Aorta (tissue), 5 donors: Measurements from ENCODE around the gene MED25. TPM values are rescaled to one million over a fixed set of nuclear protein-coding genes. Genes with fewer than 3 reads are reported as not detected.
A peak's percentile ranks its signal among the peaks of the same experiment; 100 is the strongest.

ENCODE experiments used
- ATAC-seq: fragments of 200-7000 bp; cut with Tn5 transposase; one replicate; pipeline ENCODE4 v1.9.1; 2022; ENCODE audit warnings: moderate library complexity; ENCODE audit not compliant: low FRiP score
- DNase-seq, 2 donors: peaks; one replicate each; pipeline ENCODE4 v3.0.0-alpha.2; 2020
- H3K27ac ChIP-seq, 2 donors: one replicate each; pipeline ENCODE4 v1.5.1; 2013; ENCODE audit warnings: low read length in 2 of 2, mild to moderate bottlenecking in 2 of 2, moderate library complexity in 2 of 2, control low read depth in 1 of 2, inconsistent platforms in 1 of 2, low read depth in 1 of 2
- H3K27me3 ChIP-seq, 2 donors: one replicate each; pipeline ENCODE4 v1.6.1; 2013; ENCODE audit warnings: control low read depth in 1 of 2, low read length in 1 of 2, mild to moderate bottlenecking in 1 of 2, moderate library complexity in 1 of 2; ENCODE audit not compliant: insufficient read depth in 2 of 2, control insufficient read depth in 1 of 2
- H3K36me3 ChIP-seq, 2 donors: one replicate each; pipeline ENCODE4 v1.6.1; 2013; ENCODE audit warnings: control low read depth in 1 of 2, low read length in 1 of 2, mild to moderate bottlenecking in 1 of 2; ENCODE audit not compliant: insufficient read depth in 2 of 2, control insufficient read depth in 1 of 2
- H3K4me1 ChIP-seq, 2 donors: one replicate each; pipeline ENCODE4 v1.6.1; 2013; ENCODE audit warnings: low read length in 2 of 2, control low read depth in 1 of 2, mild to moderate bottlenecking in 1 of 2, moderate library complexity in 1 of 2; ENCODE audit not compliant: insufficient read depth in 2 of 2, control insufficient read depth in 1 of 2
- H3K4me3 ChIP-seq, 2 donors: one replicate each; pipeline ENCODE4 v1.5.1; 2013; ENCODE audit warnings: low read length in 2 of 2, control low read depth in 1 of 2, mild to moderate bottlenecking in 1 of 2
- H3K9me3 ChIP-seq: one replicate; pipeline ENCODE4 v1.6.1; 2013; ENCODE audit warnings: mild to moderate bottlenecking, low read length; ENCODE audit not compliant: control insufficient read depth
- WGBS, 2 donors: extraction: QIAGEN DNeasy Blood & Tissue Kit; methylation state at CpG; one replicate each; pipeline ENCODE4 v1.1.7; 2013; 5-methylcytosine and 5-hydroxymethylcytosine counted together
- intact Hi-C, 2 donors: fragments of 100-400 bp; cut with DNase I; formaldehyde crosslinking; loops; one replicate each; pipeline versions ENCODE4 v1.14.2 to v1.15.0; 2022
- polyA plus RNA-seq, 2 donors: library from polyadenylated mRNA; stranded (reverse); fragments of 200-250 nt; gene quantifications; one replicate each; pipeline ENCODE4 v1.2.3, GENCODE V29; 2013
- total RNA-seq, 2 donors: library from RNA; stranded (reverse); fragmentation: NEBNext Ultra II Directional; extraction: Animal tissue kit (Norgen Biotek cat#: 25700); gene quantifications; one replicate each; pipeline ENCODE4 v1.2.1, GENCODE V29; 2021
- donor health status: healthy with polysubstance abuse.
- donor health status: Bipolar disorder and iron deficiency.
- donor health status: DM: no; HTN: no; CAD: no.
- donor health status: DM: no; HTN: no; CAD: no.
- donor health status: DM: yes; HTN: yes; CAD: no.

MED25 gene
- total and polyA plus RNA-seq, 4 donors = 18.3 to 52.8 (median 33.7) TPM

DNA sequence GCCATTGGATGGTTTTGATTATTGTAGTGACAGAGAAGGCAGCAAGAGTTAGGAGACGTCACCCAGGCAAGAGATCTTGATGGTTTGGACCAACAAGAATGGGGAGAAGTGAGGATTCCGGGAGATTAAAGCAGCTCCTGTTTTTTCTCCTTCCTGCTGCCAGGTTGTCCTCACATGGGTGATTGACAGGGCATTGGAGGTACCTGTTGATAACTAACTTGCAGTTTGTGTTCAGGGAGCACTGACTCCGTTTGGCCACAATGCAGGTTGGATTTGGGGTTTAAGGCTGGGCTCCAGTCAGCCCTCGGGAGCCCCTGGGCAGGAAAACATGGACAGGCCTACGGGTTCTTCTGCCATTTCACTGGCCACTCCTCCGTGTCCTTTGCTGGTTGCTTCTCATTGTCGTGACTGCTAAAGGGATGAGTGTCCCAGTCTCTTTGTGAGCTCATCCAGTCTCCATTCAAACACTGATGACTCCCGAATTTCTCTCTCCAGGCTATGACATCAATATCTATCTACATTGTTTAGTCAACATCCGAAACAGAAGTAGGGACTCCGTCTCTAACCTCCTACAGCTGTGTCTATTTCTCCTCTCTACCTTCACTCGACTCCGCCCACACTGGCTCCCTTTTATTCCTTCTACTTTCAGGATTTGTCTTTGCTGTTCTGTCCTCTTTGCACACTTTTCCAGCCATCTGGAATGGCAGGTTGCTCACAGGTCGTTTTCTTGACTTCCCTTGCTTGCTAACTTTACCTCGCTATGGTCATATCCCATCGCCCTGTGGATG is 31.5 kb downstream of the MED25 start:
- H3K9me3 ChIP-seq = no peaks in the 10 kb centered on the region
- no peak overlapping the region for H3K27ac ChIP-seq
- no peak for DNase-seq
- no peaks in the 10 kb centered on the region for H3K27me3 ChIP-seq
- 92 to 93% methylated on average over 15 of the region's 15 CpGs for WGBS, 2 donors
- no peaks in the 10 kb centered on the region for H3K36me3 ChIP-seq
- H3K4me3 ChIP-seq = no peak overlapping the region
- no peak for ATAC-seq
- H3K4me1 ChIP-seq = no peaks in the 10 kb centered on the region
- intact Hi-C loops = loop anchor here (2.0 to 5.0 kb wide), 3 partner anchors 17 to 32 kb away; partner anchors contain the start of genes MED25 (in 2 of the 2) and PNKP (in 1 of the 2)

DNA sequence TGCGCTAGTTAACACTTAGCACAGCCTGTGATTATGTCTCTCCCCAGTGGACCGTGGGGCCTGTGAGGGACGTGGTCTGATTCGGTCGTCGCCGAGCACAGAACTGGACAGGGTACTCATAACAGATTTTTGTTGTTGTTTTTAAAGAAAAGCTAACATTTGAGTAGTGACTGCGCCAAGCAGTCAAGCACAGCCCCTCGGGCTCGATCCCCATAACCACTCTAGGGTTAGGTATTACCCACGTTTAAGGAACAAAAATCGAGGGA is 32.1 kb downstream of the MED25 start:
- 62 to 67% methylated on average over 12 of the region's 12 CpGs for WGBS, 2 donors
- Histone ChIP-seq H3K4me1 (no peaks in the 10 kb centered on the region), H3K36me3 (no peaks in the 10 kb centered on the region), H3K4me3 (no peak overlapping the region), H3K9me3 (no peaks in the 10 kb centered on the region), H3K27ac (no peak overlapping the region), H3K27me3 (no peaks in the 10 kb centered on the region)
- intact Hi-C loops = loop anchor here (2.0 to 5.0 kb wide), 3 partner anchors 17 to 33 kb away; partner anchors contain the start of genes MED25 (in 2 of the 2) and PNKP (in 1 of the 2)
- no peak for ATAC-seq
- DNase-seq = no peak

DNA sequence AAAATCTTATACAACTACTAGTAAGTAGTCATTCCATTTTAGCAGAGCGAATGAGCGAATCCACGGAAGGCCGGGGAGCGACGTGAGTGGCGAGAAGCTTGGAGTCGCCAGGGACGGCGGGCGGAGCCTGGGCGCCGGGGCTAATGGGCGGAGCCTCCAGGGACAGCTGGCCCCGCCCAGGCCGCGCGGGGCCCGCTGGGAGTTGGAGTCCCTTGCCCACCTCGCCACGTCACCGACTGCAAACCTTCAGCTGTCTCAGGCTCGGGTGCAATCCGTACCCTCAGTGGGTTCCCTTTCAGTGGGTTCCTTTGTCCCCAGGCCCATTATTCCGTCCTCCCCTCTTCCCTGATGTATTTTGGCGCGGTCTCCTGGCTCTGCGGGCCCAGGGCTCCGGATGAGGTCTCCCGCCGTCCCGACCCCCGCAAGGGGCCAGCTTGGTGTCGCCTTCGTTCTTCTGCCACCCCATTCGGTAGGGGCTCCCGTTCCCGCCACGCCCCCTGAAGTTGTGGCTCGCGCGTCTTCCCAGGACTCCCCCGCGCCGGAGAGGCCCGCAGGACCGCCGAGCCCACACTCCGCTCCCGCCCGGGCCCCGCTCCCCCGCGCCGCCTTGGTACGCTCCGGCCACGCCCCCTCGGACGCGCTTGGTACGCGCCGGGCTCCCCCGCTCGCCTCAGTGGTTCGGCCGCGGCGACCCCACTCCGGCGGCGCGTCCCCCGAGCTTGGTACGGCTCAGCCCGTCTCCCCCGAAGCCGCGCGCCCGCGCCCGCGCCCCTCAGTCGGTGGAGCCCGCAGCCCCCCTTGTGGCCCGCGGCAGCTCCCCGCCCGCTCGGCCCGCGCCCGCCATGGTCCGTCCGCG is 32.6 kb downstream of the MED25 start, which contains the start of gene PTOV1:
Gene PTOV1 (plus strand): TSS at position 673 of the 856 bp plus-strand sequence.
- Histone ChIP-seq H3K27ac (peak within 1 kb of the TSS; percentile 84 to 99), H3K27me3 (no peaks in the 10 kb centered on the region), H3K36me3 (no peaks in the 10 kb centered on the region), H3K4me3 (peak within 1 kb of the TSS; percentile 93 to 97), H3K9me3 (no peaks in the 10 kb centered on the region), H3K4me1 (no peaks in the 10 kb centered on the region)
- peak; percentile 96 for ATAC-seq
- WGBS, 2 donors = 1% methylated on average over 77 to 98 of the region's 98 CpGs
- DNase-seq = peak; percentile 94 to 97
- intact Hi-C loops = loop anchor here (2.0 to 5.0 kb wide), 3 partner anchors 16 to 33 kb away; partner anchors contain the start of genes MED25 (in 2 of the 2) and PNKP (in 1 of the 2)

DNA sequence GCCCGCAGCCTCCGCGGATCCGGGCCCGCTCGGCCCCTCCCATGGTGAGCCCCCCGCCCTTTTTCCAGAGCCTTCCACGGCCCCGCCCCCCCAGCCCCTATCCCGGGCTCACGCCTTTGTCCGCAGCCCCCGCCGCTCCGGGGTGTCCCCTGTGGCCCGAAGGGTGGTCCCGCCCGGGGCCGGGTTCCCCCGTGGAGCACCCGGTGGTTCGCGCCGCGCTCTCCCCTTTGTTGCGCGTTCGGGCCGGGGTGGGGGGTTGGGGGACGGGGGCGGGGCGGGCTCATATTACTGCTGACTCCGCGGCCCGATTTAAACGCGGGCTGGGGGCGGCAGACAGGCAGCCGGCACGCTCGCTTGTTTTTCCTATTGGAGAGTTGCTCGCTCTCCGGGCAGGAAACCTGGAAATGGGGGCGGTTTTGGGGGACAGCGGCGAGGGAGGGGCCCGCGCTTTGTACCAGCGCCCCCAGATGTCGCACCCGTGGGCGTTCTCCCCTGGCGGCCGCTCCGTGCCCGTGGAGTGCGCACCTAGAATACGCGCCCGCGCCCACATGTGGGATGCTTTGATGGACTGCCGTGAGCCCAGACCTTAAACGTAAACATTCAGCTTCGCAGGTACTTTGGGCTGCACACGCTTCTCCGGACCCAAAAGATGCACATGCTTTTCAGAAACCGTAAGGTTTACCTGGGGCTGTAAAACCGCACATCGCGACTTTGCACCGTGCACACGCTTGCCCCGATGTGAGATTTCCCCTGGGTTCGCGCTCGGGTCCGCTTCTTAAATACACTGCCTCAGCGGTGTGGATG is 33.6 kb downstream of the MED25 start:
- no peaks in the 10 kb centered on the region for H3K4me1 ChIP-seq
- intact Hi-C loops = loop anchor here (2.0 to 5.0 kb wide), 3 partner anchors 15 to 34 kb away; partner anchors contain the start of genes MED25 (in 2 of the 2) and PNKP (in 1 of the 2)
- DNase-seq (peak in 1 of 2 donors; percentile 82), ATAC-seq (peak; percentile 5)
- WGBS, 2 donors = 0 to 1% methylated on average over 74 to 78 of the region's 78 CpGs
- no peaks in the 10 kb centered on the region for H3K36me3 ChIP-seq
- H3K4me3 ChIP-seq = peak overlapping the region; percentile 93 to 97
- H3K9me3 ChIP-seq = no peaks in the 10 kb centered on the region
- H3K27me3 ChIP-seq = no peaks in the 10 kb centered on the region
- peak overlapping the region in 1 of 2 donors; percentile 84 for H3K27ac ChIP-seq

DNA sequence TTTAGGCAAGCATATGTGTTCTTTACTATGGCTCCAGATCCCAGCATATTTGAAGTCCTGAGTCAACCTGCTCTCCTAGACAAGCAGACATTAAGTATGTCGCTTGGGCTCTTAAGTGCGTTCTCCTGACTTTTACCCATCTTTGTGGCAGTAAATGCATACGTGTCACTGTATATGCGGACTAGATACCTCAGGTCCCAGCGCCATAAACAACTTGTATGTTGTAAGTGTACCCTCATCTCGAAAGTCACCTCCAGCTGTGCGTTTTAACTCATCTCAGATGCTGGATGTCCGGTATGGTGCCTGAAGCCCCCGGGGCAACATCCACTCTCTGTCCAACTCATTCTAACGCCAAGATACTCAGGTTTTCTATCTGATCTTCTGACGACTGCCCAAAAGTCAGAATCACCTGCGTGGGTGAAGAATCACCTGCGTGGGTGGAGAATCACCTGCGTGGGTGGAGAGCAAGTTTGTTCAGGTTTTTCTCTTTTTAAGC is 34.6 kb downstream of the MED25 start:
- H3K9me3 ChIP-seq = no peaks in the 10 kb centered on the region
- intact Hi-C loops = loop anchor here in 1 of 2 donors (5.0 kb wide), 1 partner anchor 35 kb away; the partner anchor contains the start of gene MED25
- no peak for ATAC-seq
- no peaks in the 10 kb centered on the region for H3K4me1 ChIP-seq
- H3K27me3 ChIP-seq = no peaks in the 10 kb centered on the region
- no peak overlapping the region for H3K27ac ChIP-seq
- H3K36me3 ChIP-seq = no peaks in the 10 kb centered on the region
- H3K4me3 ChIP-seq = no peak overlapping the region
- WGBS, 2 donors = 71 to 78% methylated on average over 14 of the region's 14 CpGs
- DNase-seq = no peak

DNA sequence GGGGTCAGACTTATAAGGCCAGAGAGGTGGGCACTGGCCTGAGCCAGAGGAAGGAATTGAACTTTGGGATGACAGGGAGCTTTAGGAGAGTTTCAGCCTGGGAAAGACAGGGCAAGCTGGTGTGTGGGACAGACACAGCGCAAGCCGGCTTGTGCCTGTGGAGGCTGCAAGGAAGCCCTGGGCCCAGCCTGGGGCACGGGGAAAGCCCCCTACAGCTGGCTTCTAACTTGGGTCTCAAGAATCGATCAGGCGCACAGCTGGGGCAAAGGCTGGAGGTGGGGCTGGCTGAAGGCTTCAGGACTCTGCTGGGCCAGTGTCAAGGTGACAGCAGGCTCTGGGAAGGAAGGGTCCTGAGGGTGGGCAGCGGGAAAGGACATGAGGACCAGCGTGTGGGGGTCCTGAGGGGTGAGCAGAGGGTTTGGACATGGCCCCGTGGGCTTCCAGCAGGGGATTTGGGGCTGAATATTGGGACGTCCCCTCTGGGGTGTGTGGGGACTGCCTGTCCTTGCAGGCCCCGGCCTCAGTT is 35.8 kb downstream of the MED25 start:
- intact Hi-C loops = loop anchor here in 1 of 2 donors (5.0 kb wide), 1 partner anchor 37 kb away; the partner anchor contains the start of gene MED25
- 84 to 87% methylated on average over 10 of the region's 10 CpGs for WGBS, 2 donors

DNA sequence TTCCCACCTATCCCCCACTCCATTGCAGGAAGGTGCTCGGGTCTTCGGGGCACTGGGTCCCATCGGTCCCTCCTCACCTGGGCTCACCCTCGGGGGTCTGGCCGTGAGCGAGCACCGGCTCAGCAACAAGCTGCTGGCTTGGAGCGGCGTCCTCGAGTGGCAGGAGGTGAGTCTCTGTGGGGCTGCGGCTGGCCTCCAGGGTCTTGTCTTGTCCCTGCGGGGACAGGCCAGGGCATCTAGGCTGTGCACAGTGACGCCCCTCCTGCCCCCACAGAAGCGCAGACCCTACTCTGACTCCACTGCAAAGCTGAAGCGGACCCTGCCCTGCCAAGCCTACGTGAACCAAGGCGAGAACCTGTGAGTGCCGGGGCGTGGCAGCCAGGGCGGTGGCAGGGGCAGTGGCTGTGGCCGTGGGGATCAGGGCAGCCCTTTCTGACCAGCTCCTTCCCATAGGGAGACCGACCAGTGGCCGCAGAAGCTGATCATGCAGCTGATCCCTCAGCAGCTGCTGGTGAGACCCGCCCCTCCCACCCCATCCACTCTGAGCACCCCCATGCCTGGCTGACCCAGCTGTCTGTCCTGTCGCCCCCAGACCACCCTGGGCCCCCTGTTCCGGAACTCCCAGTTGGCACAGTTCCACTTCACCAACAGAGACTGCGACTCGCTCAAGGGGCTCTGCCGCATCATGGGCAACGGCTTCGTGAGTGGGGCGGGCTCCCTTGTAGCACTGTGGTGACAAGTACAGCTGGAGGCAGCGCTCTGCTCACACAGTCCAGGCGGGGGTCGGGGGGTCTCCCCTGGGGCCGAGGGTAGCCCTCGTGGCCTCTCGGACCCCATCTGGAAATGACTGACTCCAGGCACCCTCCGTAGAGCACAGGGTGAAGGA is 36.5 kb downstream of the MED25 start:
- no peaks in the 10 kb centered on the region for H3K36me3 ChIP-seq
- intact Hi-C loops = loop anchor here in 1 of 2 donors (5.0 kb wide), 1 partner anchor 37 kb away; the partner anchor contains the start of gene MED25
- no peak for DNase-seq
- no peak overlapping the region for H3K27ac ChIP-seq
- H3K4me1 ChIP-seq = no peaks in the 10 kb centered on the region
- no peak overlapping the region for H3K4me3 ChIP-seq
- 84 to 85% methylated on average over 39 of the region's 39 CpGs for WGBS, 2 donors
- no peak for ATAC-seq
- H3K27me3 ChIP-seq = no peaks in the 10 kb centered on the region
- H3K9me3 ChIP-seq = no peaks in the 10 kb centered on the region

More for the DNA sequence above, 35.8 kb downstream of the MED25 start:
- Histone ChIP-seq H3K9me3 (no peaks in the 10 kb centered on the region), H3K4me1 (no peaks in the 10 kb centered on the region), H3K27me3 (no peaks in the 10 kb centered on the region), H3K4me3 (no peak overlapping the region), H3K27ac (no peak overlapping the region), H3K36me3 (no peaks in the 10 kb centered on the region)
- ATAC-seq (no peak), DNase-seq (no peak)
